Inflammatory macrophage treated with lipopolysaccharide for 1 hour (primary cell): ENCODE data around the gene GYPE.
"Not testable (repeated sequence)": the region's sequence is repeated elsewhere in the genome, so short reads cannot be mapped to it uniquely, and the experiment has no call there.

Experiments used
- DNase-seq, 2 donors: peaks; one replicate each; pipeline ENCODE4 v3.0.0-alpha.2; 2020 to 2022

The GYPE gene

DNA sequence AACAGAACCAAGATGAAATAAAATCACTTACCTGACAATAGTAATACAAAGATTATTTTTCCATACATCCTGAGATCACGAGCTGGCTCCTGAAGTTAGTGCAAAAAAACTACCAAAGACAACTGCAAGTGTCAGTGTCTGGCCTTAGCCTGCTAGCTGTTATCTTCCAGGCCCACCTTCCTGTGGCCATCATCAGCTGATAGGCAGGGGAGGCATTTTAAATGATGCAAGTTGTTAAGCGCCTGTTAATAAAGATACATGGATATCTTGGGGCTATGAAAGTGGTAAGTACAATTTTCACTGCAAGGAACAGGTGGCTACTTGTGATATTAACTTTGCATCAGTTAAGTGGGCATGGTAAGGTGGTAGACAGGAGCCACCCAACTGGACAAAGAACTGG is at the start of gene GYPE:
Gene GYPE, minus strand, starts transcription at position 120 of the 400 bp plus-strand sequence. Its CDS starts 52 bp downstream, at position 68.
- DNase-seq: not testable (repeated sequence)

GRCh38 chr4:143951458-143951972 is 46.2 kb upstream of the GYPE start:
- not testable (repeated sequence) for DNase-seq

- not testable (repeated sequence) for DNase-seq
Measured at GRCh38 chr4:143950967-143951366, 45.6 kb upstream of the GYPE start.

- not testable (repeated sequence) for DNase-seq
Measured at GRCh38 chr4:143950185-143950584, 44.8 kb upstream of the GYPE start.

DNA sequence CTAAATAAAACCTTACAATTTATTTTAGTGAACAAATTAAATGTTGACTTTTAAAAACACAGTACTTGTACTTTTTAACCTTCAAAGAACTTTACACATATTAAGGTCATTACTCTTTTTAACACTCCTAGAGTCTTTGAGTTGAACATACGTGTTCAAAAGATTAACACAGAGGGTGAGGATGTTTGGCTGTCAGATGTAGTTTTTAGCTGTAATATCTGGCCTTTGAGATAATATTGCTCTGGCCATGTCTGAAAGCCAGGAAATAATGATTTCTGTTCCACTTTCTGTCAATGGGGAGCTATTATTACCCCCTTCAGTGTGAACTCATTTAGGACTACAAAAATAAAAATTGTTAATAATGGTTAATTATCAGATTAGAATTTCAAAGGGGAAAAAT is 42.1 kb upstream of the GYPE start:
- not testable (repeated sequence) for DNase-seq

- not testable (repeated sequence) for DNase-seq
Measured at GRCh38 chr4:143940708-143941107, 35.3 kb upstream of the GYPE start.

- DNase-seq: no peak
Measured at GRCh38 chr4:143939528-143939927, 34.2 kb upstream of the GYPE start.

DNA sequence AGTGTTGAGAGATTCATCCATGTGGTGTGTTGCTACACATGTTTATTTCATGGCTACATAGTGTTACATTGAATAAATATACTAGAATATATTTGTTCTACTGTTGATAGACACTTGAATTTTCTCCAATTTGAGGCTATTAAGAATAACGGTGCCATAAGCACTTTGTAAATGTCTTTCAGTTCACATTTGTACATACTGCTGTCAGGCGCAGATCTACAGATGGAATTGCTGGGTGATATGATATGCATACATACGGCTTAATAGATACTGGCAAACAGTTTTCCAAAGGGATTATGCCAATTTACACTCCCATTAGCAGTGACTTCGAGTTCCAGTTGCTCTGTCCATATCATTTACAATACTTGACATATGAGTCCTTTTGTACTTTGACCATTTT is 33.5 kb upstream of the GYPE start:
- not testable (repeated sequence) for DNase-seq

DNA sequence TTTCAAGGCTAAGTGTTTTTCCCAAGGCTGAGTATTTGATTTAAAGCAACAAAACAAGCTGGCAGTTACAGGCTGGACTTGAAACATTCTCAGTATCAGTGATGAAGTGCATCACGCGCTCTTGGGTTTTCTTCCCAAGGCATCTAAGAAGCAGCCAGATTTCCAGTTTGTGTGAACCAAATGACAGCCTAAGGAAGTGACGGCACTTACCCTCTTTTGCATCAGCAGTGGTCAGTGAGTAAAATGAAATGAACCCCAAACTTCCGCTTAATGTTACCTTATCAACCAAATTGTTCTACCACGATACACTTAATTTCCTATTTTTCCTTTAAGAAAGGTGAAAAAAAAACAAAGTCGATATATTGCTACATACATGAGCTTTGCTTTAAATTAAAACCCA is 15.8 kb upstream of the GYPE start:
- DNase-seq: peak; percentile 40 to 42

- DNase-seq: not testable (repeated sequence)
Measured at GRCh38 chr4:143916485-143916884, 11.1 kb upstream of the GYPE start.

- not testable (repeated sequence) for DNase-seq
Measured at GRCh38 chr4:143912478-143912877, 7.1 kb upstream of the GYPE start.

DNA sequence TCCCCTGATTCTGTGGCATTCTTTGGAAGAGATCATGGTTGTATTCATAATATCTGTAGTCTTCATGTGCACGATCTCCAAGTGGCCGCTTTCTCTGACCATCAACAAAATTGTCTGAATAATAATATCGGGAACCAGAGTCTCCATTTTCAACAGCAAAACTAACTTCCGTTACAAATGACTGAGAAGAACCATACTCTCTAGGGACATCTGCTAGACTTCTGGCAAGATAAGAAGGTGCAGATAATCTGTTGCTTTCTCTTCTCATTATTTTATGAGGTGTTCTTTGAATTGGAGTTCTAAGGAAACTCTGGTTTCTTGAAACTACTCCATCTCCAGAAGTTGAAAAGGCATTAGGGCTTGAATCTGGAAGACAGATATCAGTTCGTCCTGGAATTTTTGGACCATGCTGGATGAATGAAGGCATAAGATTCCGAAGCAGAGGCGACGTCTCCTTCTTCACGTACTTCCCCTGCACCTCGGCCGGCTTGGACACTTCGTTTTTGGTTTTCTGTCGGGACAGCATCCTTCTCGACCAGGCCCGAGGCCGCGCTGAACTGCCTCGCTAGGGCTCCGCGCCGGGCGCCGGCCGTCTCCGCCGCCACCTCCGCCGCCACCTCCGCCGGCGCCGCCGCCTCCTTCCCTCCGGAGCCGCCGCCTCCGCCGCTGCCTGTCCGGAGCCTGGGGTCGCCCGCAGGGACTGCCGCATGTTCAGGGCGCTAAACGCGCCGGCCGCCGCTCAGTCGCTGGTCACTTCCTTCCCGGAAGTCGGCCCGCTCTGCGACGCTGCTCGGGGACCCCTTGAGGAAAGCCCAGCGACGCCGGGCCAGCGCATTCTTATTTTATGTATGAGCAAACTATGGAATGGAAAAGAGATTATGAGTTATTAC is 6.4 kb upstream of the GYPE start:
- not testable (repeated sequence) for DNase-seq

- DNase-seq: not testable (repeated sequence)
Measured at GRCh38 chr4:143910906-143911305, 5.5 kb upstream of the GYPE start.

GRCh38 chr4:143907811-143908210 is 2.5 kb upstream of the GYPE start:
- DNase-seq: not testable (repeated sequence)

GRCh38 chr4:143904431-143904830 is 928 bp downstream of the GYPE start:
- DNase-seq: not testable (repeated sequence)

DNA sequence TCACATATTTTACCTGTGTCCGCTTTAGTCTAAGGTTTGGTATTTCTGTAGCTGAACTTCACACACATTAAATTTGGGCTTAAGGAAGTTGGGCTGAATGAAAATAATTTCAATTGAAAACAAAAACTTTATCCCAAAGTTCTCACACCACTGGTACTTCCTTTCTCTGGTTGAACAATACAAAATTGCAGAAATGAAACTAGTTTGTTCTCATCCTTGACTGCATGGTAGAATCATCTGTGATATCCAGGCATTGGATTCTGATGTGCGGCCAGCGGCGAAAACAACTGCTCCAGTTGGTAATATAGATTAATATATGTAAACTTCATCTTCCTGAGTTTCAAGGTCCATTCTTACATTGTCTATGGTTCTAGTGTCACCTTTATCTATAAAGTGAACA is 15.0 kb downstream of the GYPE start:
- DNase-seq: not testable (repeated sequence)

GRCh38 chr4:143888189-143888588 is 17.2 kb downstream of the GYPE start:
- not testable (repeated sequence) for DNase-seq

- not testable (repeated sequence) for DNase-seq
Measured at GRCh38 chr4:143884965-143885364, 20.4 kb downstream of the GYPE start.

DNA sequence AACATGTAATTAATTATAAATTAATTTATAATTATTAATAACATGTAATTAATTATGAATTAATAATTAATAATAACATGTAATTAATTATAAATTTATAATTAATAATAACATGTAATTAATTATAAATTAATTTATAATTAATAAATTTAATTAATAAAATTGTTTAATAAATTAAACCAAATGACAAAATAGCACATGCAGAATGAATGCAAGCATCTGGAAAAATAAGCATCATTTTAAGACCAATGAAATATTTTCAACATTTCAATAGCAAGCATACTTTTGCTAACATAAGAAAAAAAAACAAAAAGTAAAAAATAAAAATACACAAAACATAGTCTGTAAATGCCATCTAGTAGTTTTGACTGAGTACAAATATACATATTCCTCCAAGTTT is 21.8 kb downstream of the GYPE start:
- no peak for DNase-seq

GRCh38 chr4:143882892-143883291 is 22.5 kb downstream of the GYPE start:
- no peak for DNase-seq

DNA sequence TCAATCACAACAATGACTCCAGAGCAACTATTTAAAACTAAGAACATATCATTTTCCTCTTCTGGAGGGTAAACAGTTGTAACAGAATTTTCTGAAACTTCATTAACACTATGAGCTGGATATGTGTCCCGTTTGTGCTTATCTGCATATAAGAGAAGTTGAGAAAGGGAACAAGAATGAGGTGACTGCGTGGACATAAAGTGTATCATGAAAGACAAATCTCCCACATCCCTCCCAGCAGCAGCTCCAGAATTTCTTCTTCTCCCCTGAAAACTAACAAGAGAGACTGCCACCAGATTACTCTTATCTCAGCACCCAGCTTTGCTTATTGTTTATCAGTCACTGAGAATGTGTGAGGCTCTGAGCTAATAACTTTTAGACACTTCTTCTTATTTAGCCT is 25.8 kb downstream of the GYPE start:
- not testable (repeated sequence) for DNase-seq

GRCh38 chr4:143875357-143875756 is 30.0 kb downstream of the GYPE start:
- not testable (repeated sequence) for DNase-seq

DNA sequence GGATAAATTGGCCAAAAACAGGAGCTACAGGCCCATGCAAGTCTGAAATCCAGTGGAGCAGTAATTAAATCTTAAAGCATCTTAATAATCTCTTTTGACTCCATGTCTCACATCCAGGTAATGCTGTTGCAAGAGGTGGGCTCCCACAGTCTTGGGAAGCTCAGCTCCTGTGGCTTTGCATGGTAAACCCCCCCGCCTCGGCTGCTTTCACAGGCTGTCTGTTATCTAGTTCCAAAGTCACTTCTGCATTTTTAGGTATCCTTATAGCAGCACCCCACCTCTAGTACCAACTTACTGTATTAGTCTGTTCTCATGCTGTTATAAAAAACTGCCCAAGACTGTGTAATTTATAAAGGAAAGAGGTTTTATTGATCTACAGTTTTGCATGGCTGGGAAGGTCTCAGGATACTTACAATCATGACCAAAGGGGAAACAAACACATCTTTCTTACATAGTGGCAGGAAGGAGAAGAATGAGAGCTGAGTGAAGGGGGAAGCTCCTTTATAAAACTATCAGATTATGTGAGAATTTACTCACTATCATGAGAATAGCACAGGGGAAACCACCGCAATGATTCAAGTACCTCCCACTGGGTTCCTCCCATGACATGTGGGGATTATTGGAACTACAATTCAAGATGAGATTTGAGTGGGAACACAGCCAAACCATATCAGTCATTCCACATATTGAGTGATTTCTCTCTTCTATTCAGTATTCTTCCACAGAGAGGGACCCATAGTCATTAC is 34.7 kb downstream of the GYPE start:
- not testable (repeated sequence) for DNase-seq
